Activated CD4-positive, alpha-beta T cell treated with anti-CD3 and anti-CD28 coated beads for 1 hour (primary cell): ENCODE measurements around the gene MMP27.
"Not testable (repeated sequence)": the region's sequence is repeated elsewhere in the genome, so short reads cannot be mapped to it uniquely, and the experiment has no call there.

Source experiments
- DNase-seq: peaks from one replicate; pipeline ENCODE4 v3.0.0-alpha.2; 2020

Gene MMP27

GRCh38 chr11:102705626-102706025, at the start of gene MMP27:
Gene MMP27, minus strand, starts transcription at chr11:102705769. Its CDS starts 55 bp downstream, at chr11:102705714.
- no peak for DNase-seq

- no peak for DNase-seq
Observed at GRCh38 chr11:102753267-102753666, 47.7 kb upstream of the MMP27 start.

GRCh38 chr11:102751673-102752072, 46.1 kb upstream of the MMP27 start:
- DNase-seq: no peak

GRCh38 chr11:102749101-102749722, 43.6 kb upstream of the MMP27 start:
- DNase-seq: no peak

GRCh38 chr11:102746746-102747578, 41.4 kb upstream of the MMP27 start:
- not testable (repeated sequence) for DNase-seq

- no peak for DNase-seq
Observed at GRCh38 chr11:102734650-102735049, 29.1 kb upstream of the MMP27 start.

- DNase-seq: no peak
Observed at GRCh38 chr11:102733232-102733875, 27.8 kb upstream of the MMP27 start.

- DNase-seq: not testable (repeated sequence)
Observed at GRCh38 chr11:102730944-102731343, 25.4 kb upstream of the MMP27 start.

GRCh38 chr11:102729849-102730815, 24.6 kb upstream of the MMP27 start:
- no peak for DNase-seq

- DNase-seq: no peak
Observed at GRCh38 chr11:102727890-102728289, 22.3 kb upstream of the MMP27 start.

GRCh38 chr11:102724904-102725500, 19.4 kb upstream of the MMP27 start, which contains the start of gene MMP8:
Gene MMP8, minus strand, starts transcription at chr11:102724954. Its CDS starts 99 bp downstream, at chr11:102724855.
- DNase-seq: no peak

GRCh38 chr11:102722821-102723220, 17.3 kb upstream of the MMP27 start:
- DNase-seq: no peak

- no peak for DNase-seq
Observed at GRCh38 chr11:102719620-102720277, 14.2 kb upstream of the MMP27 start.

- no peak for DNase-seq
Observed at GRCh38 chr11:102717280-102717679, 11.7 kb upstream of the MMP27 start.

GRCh38 chr11:102716527-102716926, 11.0 kb upstream of the MMP27 start:
- no peak for DNase-seq

- DNase-seq: no peak
Observed at GRCh38 chr11:102712137-102712536, 6.6 kb upstream of the MMP27 start.

GRCh38 chr11:102709201-102709945, 3.8 kb upstream of the MMP27 start:
- DNase-seq: no peak

GRCh38 chr11:102708654-102709053, 3.1 kb upstream of the MMP27 start:
- DNase-seq: no peak

- DNase-seq: no peak
Observed at GRCh38 chr11:102704841-102705240, 728 bp downstream of the MMP27 start.

GRCh38 chr11:102703826-102704493, 1.6 kb downstream of the MMP27 start:
- no peak for DNase-seq
